ENCODE results near the gene AMMECR1. TPM values are rescaled to one million over a fixed set of nuclear protein-coding genes. Genes with fewer than 3 reads are reported as not detected.

Gene AMMECR1
- total RNA-seq, 2 donors from 2014 or later: 1.7 to 2.5 TPM

DNA sequence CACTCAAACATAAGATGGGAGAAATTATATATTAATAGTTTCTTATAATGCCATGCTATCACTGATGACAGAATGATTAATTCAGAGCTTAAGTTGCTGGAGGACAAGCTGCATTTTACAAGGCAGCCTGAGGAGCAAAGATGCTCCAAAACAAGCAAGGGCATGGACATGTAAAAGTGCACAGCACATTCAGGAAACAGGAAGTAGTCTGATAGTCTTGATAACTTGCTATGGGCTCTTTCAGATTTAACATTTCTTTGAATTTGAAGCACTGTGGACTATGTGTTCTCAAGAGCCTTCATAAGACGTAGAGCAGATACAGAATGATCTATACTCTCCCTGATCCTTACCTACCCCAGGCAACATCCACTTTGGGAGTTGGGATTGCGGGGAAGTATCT, 50.0 kb downstream of the AMMECR1 start:
- no peak overlapping the region for H3K27ac ChIP-seq
- H3K4me3 ChIP-seq: no peak overlapping the region
- no peak for TF ChIP-seq CTCF (IDR thresholded peaks at IDR 0.05)
- no peaks in the 10 kb centered on the region for H3K4me1 ChIP-seq
- no peak for DNase-seq (ENCODE audit: low spot score)
- no peaks in the 10 kb centered on the region for H3K9me3 ChIP-seq
- no peaks in the 10 kb centered on the region for H3K27me3 ChIP-seq
- no peaks in the 10 kb centered on the region for H3K36me3 ChIP-seq

DNA sequence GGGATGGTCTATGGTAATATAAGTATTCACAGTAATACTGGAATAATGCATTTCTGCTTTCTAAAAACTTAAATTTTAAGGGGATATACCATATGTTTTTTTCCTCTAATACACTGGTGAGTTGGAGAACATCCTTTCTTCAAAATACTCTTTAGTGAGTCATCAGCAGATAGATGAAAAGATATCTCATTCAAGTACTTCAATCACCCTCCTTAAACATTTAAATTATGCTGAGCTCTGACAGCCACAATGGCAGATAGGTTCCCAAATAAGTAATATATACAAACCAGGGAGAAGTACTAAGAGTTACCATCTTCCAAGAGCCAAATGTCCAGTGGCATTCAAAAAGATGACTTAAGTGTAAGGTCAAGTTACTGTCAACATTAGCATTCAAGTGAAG, 52.2 kb downstream of the AMMECR1 start:
- H3K27ac ChIP-seq: no peak overlapping the region
- H3K9me3 ChIP-seq: no peaks in the 10 kb centered on the region
- no peaks in the 10 kb centered on the region for H3K27me3 ChIP-seq
- H3K4me3 ChIP-seq: no peak overlapping the region
- no peak for TF ChIP-seq CTCF (IDR thresholded peaks at IDR 0.05)
- no peaks in the 10 kb centered on the region for H3K36me3 ChIP-seq
- no peak for DNase-seq (ENCODE audit: low spot score)
- no peaks in the 10 kb centered on the region for H3K4me1 ChIP-seq

GRCh38 chrX:110259117-110259516, 58.8 kb downstream of the AMMECR1 start:
- TF ChIP-seq CTCF (IDR thresholded peaks at IDR 0.05): no peak
- H3K27me3 ChIP-seq: no peaks in the 10 kb centered on the region

DNA sequence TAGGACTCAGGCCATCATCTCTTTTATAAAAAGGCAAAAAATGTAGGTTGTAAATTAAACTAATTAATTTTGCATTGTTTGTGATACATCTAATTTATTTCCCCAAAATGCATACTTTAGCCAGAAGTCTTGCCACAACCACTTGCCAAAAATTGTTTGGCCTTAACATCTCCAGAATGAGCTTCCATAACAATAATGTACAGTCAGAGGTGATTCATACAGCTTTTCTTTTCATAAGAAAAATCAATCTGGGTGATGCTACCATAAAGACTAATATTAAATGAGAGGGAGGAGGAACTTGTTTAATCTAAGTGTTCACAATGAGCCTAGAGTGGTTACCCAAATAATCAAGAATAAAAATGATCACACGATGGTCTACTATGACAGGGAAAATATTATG, 59.3 kb downstream of the AMMECR1 start:
- no peak overlapping the region for H3K4me3 ChIP-seq
- no peaks in the 10 kb centered on the region for H3K36me3 ChIP-seq
- no peak for TF ChIP-seq CTCF (IDR thresholded peaks at IDR 0.05)
- no peak overlapping the region for H3K27ac ChIP-seq
- no peak for DNase-seq (ENCODE audit: low spot score)
- H3K9me3 ChIP-seq: no peaks in the 10 kb centered on the region
- no peaks in the 10 kb centered on the region for H3K4me1 ChIP-seq
- H3K27me3 ChIP-seq: no peaks in the 10 kb centered on the region

More at GRCh38 chrX:110259117-110259516, 58.8 kb downstream of the AMMECR1 start:
- Histone ChIP-seq H3K36me3 (no peaks in the 10 kb centered on the region), H3K4me1 (no peaks in the 10 kb centered on the region), H3K9me3 (no peaks in the 10 kb centered on the region), H3K27ac (no peak overlapping the region), H3K4me3 (no peak overlapping the region)
- no peak for DNase-seq (ENCODE audit: low spot score)

GRCh38 chrX:110257889-110258288, 60.0 kb downstream of the AMMECR1 start:
- no peak for DNase-seq (ENCODE audit: low spot score)
- H3K36me3 ChIP-seq: no peaks in the 10 kb centered on the region

More at GRCh38 chrX:110257889-110258288, 60.0 kb downstream of the AMMECR1 start:
- Histone ChIP-seq H3K9me3 (no peaks in the 10 kb centered on the region), H3K27me3 (no peaks in the 10 kb centered on the region), H3K4me3 (no peak overlapping the region), H3K4me1 (no peaks in the 10 kb centered on the region), H3K27ac (no peak overlapping the region)
- TF ChIP-seq CTCF (IDR thresholded peaks at IDR 0.05): no peak
